GM18502 (cell line): ENCODE results near the gene DNAH10.
"Not testable (repeated sequence)": the region's sequence is repeated elsewhere in the genome, so short reads cannot be mapped to it uniquely, and the experiment has no call there.

Source experiments
- ATAC-seq: cut with Tn5 transposase; IDR thresholded peaks from one replicate; pipeline ENCODE4 v1.9.1; 2021; ENCODE audit warnings: mild to moderate bottlenecking; ENCODE audit not compliant: unreplicated experiment, poor library complexity

Gene DNAH10

DNA sequence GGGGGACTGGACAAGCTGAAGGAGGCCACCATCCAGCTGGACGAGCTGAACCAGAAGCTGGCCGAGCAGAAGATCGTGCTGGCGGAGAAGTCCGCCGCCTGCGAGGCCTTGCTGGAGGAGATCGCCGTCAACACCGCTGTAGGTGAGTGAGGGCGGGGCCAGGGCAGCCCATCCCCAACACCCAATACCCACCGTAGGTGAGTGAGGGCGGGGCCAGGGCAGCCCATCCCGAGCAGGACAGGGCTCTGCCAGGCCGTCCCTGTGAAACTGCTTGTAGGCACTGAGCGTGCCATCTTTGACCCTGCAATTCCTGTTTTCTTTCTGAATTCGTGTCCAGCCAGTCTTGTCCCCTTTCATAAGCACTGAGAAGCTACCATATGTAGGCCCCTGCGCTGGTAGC, 136.6 kb downstream of the DNAH10 start:
- no peak for ATAC-seq

DNA sequence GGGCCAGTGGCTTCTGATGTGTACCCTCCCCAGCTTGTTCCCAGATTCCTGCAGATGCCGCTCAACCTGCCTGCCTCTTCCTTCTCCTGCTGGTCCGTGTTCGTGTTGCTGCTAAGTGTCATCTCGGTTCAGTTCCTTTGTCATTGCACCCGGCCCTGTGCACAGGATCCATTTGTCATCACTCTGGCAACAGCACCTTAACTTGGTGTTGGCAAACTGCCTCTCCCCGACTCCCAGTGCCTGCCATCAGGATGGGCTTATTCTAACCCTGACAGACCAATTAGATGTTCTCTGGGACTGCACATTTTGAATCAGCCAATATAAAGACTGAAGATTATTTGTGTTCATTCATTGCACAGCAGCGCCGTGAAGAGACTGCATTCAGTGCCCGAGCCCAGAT, 137.3 kb downstream of the DNAH10 start:
- ATAC-seq, result no peak

DNA sequence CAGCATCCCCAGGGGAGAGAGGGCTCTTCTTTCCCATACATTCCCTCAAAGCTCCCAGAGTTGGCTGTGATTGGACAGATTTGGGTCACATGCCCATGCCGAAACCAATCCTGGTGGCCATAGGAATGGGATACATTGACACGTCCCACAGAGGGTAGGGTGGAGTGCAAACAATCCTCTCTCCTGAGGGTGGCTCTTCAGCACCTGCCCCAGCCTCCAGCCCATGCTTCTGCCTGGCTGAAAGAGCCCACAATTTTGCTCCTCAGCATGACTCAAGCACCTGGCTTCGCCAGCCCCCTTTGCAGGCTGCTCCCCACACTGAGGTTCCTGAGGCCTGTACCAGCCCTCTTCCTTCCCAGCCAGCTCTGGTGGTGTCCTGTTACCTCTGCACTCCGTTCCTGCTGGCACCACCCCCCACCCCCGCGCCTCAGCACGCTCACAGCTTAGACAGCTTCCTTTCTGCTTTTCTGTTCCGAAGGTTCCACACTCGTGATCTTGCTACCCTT, 138.8 kb downstream of the DNAH10 start:
- no peak for ATAC-seq

DNA sequence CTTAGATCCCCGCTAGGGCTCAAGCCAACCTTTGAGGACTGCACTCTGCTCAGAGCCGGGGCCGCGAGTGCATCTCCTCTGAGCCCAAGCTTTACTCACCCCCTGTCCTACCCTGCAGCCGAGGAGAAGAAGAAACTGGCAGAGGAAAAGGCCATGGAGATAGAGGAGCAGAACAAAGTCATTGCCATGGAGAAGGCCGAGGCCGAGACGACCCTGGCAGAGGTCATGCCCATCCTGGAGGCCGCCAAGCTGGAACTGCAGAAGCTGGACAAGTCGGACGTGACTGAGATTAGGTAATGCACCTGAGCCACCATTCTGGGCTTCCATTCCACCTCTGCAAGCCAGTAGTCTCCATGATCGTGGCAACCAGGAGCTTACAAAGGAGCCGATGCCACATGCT, 140.7 kb downstream of the DNAH10 start:
- no peak for ATAC-seq

DNA sequence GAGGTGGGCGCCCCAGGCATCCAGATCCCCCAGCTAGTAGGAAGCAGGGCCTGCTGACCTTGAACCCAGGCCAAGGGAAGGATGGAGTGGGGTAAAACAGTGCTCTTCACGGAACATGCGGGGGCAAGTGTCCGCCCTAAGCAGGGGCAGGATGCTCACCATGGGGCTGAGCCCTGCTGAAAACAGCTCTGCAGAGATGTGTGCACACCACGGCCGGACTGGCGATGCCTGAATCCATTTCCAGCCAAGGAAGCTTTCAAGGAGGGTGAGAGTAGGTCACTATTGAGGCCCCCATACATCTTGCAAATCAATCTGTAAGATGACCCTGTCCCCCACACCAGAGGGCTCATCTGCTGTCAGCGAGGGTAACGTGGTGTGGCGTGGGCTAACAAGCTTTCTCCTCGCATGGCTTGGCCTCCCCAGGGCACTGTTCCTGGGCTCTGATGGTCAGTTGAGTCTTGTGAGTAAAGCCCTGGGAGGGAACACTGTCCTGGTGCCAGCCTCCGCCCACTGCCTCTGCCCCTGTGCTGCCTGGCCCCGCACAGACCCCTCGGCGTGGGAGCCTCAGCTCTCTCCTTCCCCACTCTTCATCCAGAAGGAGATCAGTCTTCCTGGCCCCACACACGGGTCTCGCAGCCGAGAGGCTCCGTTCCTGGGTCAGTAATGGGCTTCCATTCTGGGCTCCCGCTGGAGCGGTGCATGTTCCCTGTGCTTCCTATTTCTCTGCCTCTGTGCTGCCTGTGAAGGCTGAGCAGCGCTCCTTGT, 141.4 kb downstream of the DNAH10 start:
- ATAC-seq, result no peak

DNA sequence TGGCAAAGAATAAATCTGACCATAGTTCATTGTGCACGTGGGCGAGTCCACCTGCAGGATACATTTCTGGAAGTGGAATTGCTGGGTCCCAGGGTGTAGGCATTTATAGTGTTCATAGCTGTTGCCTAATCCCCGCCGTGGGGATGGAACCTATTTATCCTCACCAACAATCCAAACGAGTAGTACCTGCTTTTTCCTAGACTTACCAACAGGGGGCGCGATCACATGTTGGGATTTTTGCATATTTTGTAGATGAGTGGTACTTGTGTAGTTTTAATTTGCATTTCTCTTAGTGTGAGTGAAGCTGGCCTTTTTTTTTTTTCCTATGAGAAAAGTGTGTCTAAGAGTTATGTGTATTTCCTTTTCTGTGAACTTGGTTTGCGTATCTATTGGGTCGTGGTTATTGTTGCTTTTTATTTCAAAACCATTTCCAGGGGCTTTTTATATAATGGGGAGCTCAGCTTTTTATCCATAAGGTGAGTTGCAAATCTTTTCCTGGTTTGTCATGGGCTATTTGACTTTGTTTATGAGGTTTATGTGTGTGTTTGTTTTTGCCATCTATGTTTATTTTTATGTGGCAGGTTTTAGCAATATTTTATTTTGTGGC, 143.3 kb downstream of the DNAH10 start:
- no peak for ATAC-seq

DNA sequence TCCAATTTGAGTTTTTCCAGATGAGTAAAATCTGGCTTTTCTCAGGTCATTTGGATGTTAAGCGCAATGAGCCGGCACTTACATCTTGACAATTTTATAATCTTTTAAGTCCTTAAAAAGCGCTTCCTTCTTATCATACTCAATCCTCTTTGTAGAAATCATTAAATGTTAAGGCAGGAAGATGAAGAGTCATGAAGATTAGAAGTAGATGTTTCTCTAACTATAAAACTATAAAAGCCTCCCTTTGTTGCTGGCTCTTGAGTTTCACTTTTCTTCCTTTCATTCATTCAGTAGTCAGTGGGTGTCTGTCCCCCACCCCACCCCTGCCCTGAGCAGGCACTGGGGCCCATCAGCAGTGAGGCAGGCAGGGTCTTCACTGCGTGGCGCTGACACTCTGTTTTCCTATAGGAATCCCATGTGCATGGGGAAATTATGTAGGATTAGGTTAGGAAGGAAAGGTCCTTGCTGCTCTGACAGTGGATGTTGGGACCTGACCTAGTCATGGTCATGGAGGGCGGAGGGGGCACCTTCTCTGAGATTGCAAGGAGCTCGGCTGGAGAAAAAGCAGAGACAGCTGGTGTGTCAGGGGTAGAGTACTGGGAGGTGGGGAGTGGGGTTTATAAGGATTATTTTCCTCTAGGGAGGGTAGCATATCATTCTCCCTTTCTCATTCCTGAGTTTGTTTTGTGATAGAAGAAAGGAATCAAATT, 144.8 kb downstream of the DNAH10 start:
- ATAC-seq, result no peak

DNA sequence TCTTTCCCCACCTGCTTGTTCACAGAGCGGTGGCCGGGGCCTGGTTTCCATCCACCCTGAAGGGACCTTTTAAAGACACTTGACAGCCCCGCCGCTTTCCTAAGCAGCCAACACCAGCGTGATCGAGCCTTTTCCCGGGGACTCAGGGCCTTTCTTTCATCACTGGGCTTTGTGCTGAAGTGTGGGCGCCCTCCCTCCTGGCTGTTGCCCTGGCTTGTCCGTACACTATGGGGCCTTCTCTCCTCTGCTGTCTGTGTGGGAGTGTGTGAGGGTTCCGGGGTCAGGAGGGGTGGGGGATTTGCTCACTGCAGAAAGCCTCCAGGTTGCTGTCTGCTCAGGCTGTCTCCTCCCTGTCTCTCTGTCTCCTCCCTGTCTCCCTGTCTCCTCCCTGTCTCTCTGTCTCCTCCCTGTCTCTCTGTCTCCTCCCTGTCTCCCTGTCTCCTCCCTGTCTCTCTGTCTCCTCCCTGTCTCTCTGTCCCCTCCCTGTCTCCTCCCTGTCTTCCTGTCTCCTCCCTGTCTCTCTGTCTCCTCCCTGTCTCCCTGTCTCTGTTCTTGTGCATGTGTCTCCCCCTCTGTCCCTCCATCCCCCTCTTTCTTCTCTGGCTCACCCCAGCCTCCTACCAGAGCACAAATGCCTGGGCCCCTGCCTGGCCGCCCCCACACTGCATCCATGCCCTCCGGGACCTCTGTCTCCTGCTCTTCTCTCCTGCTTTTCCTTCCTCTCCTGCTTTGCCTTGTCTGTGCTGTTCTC, 145.8 kb downstream of the DNAH10 start:
- ATAC-seq, result no peak

DNA sequence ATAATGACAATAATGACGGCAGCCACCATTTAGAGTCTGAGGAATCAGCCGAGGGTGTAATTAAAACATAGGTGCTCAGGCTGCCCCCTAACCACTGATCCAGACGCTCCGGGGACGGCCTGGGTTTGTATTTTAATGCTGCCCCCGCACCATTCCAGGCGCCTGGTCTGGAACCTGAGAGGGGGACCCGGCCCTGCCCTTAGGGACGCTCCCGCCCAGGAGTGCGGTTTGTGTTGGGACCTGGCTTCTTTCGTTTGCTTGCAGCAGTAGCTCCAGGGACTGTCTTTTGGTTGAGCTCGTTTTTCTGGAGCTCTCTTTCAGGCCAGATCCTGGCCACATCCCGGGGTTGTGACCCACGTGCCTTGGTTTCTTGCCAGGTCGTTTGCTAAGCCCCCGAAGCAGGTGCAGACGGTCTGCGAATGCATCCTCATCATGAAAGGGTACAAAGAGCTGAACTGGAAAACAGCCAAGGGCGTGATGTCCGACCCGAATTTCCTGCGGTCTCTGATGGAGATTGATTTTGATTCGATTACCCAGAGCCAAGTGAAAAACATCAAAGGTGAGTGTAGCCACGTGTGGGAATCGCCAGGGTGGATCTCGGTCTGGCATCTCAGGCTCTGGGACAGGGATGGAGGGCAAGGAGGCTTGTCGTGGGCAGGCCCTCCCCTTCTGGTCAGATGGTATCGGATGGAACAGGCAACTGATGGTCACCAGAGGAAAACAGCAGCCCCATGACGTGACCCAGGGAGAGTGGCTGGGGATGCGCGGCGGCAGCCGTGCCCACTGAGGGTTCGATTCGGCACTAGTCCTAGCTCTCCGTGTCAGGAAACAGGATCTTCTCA, 147.0 kb downstream of the DNAH10 start:
- no peak for ATAC-seq

DNA sequence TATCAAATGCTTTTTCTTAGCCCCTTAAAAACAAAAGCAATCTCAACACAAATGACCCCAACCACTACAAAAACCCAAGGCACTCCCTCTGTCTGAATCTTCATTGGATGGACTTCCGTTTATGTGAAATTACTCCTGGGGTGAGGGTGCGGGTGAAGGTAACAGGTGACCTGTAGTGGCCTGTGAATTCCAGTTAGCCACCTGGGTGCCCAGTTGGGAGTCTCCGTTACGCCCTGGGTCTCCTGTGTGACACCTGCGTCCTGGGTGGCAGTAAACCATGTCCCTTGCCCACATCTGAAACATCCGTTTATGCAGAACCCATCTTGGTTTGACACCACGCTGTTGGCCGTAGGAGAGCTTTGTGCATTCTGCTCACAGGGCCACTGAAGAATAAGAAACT, 148.0 kb downstream of the DNAH10 start:
- no peak for ATAC-seq

DNA sequence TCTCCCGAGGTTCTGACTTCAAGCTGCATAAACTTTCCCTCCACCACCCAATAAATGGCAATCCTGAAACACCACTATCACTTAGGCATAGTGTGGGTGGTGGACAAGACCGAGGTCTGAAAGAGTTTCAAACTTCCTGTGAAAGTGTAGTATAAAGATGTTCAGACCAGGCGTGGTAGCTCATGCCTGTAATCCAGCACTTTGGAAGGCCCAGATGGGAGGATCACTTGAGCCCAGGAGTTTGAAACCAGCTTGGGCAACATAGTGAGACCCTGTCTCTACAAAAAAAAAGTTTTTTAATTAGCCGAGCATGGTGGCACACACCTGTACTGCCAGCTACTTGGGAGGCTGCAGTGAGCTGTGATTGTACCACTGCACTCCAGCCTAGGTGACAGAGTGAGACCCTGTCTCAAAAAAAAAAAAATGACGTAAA, 148.7 kb downstream of the DNAH10 start:
- no peak for ATAC-seq

DNA sequence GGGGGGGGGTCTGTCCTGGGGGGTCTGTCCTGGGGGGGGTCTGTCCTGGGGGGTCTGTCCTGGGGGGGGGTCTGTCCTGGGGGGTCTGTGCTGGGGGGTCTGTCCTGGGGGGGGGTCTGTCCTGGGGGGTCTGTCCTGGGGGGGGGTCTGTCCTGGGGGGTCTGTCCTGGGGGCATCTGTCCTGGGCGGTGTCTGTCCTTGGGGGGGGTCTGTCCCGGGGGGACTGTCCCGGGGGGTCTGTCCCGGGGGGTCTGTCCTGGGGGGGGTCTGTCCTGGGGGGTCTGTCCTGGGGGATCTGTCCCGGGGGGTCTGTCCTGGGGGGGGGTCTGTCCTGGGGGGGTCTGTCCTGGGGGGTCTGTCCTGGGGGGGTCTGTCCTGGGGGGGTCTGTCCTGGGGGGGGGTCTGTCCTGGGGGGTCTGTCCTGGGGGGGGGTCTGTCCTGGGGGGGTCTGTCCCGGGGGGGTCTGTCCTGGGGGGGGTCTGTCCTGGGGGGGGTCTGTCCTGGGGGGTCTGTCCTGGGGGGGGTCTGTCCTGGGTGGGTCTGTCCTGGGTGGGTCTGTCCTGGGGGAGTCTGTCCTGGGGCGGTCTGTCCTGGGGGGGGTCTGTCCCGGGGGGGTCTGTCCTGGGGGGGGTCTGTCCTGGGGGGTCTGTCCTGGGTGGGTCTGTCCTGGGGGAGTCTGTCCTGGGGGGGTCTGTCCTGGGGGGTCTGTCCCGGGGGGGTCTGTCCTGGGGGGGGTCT, 149.7 kb downstream of the DNAH10 start:
- ATAC-seq, result not testable (repeated sequence)

DNA sequence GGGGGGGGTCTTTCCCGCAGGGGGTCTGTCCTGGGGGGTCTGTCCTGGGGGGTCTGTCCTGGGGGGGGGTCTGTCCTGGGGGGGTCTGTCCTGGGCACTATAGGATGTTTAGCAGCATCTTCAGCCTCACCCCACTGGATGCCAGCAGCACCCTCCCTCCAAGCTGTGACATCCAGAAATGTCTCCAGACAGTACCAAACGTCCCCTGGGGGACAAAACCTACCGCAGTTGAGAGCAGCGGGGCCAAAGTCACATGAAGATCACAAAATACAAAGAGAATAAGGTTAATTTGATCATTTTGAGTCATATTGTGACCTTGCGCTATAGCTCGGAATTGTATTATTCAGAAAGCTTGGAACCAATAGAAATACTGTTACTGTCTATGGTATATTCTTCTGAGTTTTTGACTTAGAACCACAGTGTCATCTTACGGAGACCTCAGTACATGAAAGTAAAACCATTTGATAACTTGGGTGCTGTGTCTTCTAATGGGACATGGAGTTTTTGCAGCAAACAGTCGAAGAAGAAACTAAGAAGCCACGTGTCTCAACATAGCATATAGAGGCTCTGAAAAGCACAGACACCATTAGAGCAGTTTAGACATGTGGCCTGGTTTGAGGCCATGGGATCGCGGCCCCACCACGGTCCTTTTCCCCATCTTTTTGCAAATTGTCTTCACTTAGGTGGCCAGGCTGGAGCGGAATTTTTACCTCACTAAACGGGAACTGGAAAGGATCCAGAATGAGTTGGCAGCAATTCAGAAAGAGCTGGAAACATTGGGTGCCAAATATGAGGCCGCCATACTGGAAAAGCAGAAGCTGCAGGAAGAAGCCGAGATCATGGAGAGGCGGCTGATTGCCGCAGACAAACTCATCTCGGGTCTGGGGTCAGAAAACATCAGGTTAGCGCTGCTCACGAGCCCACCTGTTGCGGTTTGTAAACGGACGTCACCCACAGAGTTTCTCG, 150.6 kb downstream of the DNAH10 start:
- ATAC-seq, result no peak

DNA sequence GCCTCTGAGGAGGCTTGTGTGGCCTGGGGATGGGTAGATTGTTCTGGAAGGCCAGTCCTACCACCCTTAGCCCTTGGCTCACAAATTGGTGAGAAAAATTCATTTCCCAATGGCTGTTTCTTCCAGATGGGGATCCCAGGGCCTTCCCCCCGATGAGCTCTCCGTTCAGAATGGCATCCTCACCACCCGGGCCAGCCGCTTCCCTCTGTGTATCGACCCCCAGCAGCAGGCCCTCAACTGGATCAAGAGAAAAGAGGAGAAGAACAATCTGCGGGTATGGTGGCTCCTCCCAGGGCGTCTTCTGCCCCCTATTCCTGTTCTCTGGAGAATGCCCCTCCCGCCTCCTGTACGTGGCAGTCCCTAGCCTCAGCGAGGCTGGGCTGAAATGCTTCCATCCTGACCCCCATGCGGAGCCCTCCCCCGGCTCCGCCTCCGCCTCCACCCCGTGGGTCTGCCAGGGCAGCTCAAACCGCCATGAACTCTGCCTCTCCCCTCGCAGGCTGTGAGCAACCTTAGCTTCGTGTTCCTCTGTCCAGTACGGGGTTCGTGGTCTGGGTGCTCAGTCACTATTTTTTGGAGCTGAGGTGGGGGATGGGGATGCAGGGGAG, 152.7 kb downstream of the DNAH10 start:
- no peak for ATAC-seq

DNA sequence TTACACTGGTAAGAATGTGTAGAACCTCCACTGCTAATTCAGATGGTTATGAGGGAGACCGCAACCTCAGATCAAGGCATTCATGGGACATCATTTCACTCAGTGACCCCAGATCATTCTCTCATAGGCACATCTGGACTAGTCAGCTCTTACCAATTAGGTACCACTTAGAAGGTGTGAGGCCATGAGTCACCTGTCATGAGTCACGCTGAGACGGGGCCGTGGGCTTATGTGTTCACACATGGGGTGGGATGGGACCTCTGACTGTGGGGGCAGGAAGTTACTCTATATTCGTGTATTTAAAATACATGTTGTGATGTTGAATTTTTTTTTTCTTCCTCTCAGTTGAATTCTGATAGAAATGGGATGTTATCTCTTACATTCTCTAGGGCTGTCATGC, 154.6 kb downstream of the DNAH10 start:
- ATAC-seq, result no peak

DNA sequence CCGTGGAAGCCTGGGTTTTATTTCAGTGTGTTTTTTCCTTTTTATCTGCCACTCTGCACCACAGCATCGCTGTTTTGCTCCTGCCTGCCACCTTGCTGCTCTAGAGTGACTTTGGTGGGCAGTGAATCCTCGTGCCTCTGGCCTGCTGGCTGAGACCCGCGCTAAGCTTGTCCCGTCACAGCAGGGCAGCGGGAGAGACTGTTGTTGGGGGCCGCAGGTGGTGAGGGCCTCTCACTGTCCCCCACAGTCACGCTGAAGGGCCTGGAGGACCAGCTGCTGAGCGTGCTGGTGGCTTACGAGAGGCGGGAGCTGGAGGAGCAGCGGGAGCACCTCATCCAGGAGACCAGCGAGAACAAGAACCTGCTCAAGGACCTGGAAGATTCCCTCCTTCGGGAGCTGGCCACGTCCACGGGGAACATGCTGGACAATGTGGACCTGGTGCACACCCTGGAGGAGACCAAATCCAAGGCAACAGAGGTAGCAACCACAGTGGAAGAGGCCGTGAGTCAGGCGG, 155.3 kb downstream of the DNAH10 start:
- ATAC-seq, result no peak

DNA sequence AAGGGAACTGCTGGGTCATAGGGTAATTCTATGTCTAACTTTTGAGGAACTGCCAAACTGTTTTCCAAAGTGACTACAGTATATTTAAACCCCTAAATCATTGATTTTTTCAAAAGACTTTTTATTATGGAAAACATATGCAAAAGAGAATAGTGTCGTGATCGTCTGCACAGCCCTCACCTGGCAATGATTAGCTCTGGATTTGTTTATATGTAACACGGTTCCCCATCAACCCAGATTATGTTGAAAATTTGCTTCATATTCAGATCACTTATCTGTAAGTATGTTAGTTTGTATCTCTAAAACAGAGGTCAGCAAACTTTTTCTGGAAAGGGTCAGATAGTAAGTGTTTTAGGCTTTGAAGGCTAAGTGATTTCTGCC, 157.9 kb downstream of the DNAH10 start:
- ATAC-seq, result no peak
